A673 (cell line): ENCODE results near the gene STX5.

ENCODE experiments used
- CTCF ChIP-seq: fragments of 300-800, 200-600 bp; sonication (generic); conservative IDR thresholded peaks from 2 replicates; pipeline ENCODE4 v1.5.1; 2017; ENCODE audit warnings: low read depth, mild to moderate bottlenecking, antibody characterized with exemption, low read length, moderate library complexity, mixed read lengths
- EZH2 ChIP-seq: fragments of 200-600 bp; sonication (generic); IDR thresholded peaks from 2 replicates; pipeline ENCODE4 v1.6.1; 2017; ENCODE audit warnings: borderline replicate concordance, low read depth, mild to moderate bottlenecking, mixed read lengths, antibody characterized with exemption, low read length; ENCODE audit not compliant: poor library complexity, severe bottlenecking

GRCh38 chr11:62835336-62835735, 3.5 kb upstream of the STX5 start:
- TF ChIP-seq EZH2 (no peak), CTCF (no peak)
